Peyer's patch (tissue), 4 donors: ENCODE measurements around the gene SYT14.

Experiments used
- POLR2A ChIP-seq, 2 donors: fragments of 450-650 bp; IDR thresholded peaks; one replicate each; pipeline ENCODE4 v1.5.1; 2017; ENCODE audit warnings: antibody characterized with exemption in 2 of 2, mild to moderate bottlenecking in 2 of 2, moderate library complexity in 2 of 2
- TF ChIP-seq, protein P1 (sequence below), 6 experiments: fragments of 450-650 bp in 4 of 6; fragments of 200-600 bp in 2 of 6; sonication (generic) in 1 of 6; IDR thresholded peaks; one replicate each; pipeline ENCODE4 v1.5.1; 2017 to 2019; ENCODE audit warnings: antibody characterized with exemption in 6 of 6, mild to moderate bottlenecking in 3 of 6, moderate library complexity in 1 of 6

DNA sequence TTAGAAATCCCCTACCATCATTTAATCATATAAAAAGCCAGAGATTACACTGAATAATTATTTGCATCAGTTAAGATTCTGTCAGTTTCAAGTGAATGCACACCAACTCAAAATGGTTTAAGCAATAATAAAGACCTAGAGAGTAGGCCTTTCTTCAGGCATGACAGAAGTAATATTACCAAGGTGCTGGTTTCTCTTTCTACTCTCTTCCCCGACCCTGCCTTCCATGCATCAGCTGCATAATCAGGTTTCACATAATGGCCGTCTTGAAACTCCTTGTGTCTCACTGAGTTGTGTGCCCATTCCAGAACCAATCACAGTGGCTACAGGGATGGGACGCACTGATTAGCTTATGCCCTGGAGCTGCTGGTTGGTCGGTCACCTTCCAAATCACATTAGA is 191.1 kb downstream of the SYT14 start:
- TF ChIP-seq, protein P1, sequence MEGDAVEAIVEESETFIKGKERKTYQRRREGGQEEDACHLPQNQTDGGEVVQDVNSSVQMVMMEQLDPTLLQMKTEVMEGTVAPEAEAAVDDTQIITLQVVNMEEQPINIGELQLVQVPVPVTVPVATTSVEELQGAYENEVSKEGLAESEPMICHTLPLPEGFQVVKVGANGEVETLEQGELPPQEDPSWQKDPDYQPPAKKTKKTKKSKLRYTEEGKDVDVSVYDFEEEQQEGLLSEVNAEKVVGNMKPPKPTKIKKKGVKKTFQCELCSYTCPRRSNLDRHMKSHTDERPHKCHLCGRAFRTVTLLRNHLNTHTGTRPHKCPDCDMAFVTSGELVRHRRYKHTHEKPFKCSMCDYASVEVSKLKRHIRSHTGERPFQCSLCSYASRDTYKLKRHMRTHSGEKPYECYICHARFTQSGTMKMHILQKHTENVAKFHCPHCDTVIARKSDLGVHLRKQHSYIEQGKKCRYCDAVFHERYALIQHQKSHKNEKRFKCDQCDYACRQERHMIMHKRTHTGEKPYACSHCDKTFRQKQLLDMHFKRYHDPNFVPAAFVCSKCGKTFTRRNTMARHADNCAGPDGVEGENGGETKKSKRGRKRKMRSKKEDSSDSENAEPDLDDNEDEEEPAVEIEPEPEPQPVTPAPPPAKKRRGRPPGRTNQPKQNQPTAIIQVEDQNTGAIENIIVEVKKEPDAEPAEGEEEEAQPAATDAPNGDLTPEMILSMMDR (IDR thresholded peaks at IDR 0.05): no peak
- no peak for TF ChIP-seq POLR2A (IDR thresholded peaks at IDR 0.05)
